ENCODE measurements around the gene PIK3CD. TPM values are rescaled to one million over a fixed set of nuclear protein-coding genes. Genes with fewer than 3 reads are reported as not detected.

Gene PIK3CD
- total RNA-seq, 1 donor: 3.0 TPM

GRCh38 chr1:9676815-9677393, 25.4 kb downstream of the PIK3CD start:
- H3K4me3 ChIP-seq (ENCODE audit: low read depth, low read length): no peak overlapping the region
- TF ChIP-seq CTCF (IDR thresholded peaks at IDR 0.05; ENCODE audit: insufficient read depth, low read length): no peak
- DNase-seq (ENCODE audit: low read depth): no peak

GRCh38 chr1:9680091-9680490, 28.6 kb downstream of the PIK3CD start:
- TF ChIP-seq CTCF (IDR thresholded peaks at IDR 0.05; ENCODE audit: insufficient read depth, low read length): no peak
- DNase-seq (ENCODE audit: low read depth): no peak

GRCh38 chr1:9680828-9681227, 29.3 kb downstream of the PIK3CD start:
- H3K4me3 ChIP-seq (ENCODE audit: low read depth, low read length): no peak overlapping the region
- no peak for TF ChIP-seq CTCF (IDR thresholded peaks at IDR 0.05; ENCODE audit: insufficient read depth, low read length)
- no peak for DNase-seq (ENCODE audit: low read depth)

More at GRCh38 chr1:9680091-9680490, 28.6 kb downstream of the PIK3CD start:
- H3K4me3 ChIP-seq (ENCODE audit: low read depth, low read length): no peak overlapping the region

- H3K4me3 ChIP-seq (ENCODE audit: low read depth, low read length): no peak overlapping the region
- no peak for TF ChIP-seq CTCF (IDR thresholded peaks at IDR 0.05; ENCODE audit: insufficient read depth, low read length)
- DNase-seq (ENCODE audit: low read depth): no peak
These were observed 33.3 kb downstream of the PIK3CD start for GRCh38 chr1:9684801-9685200.

- no peak for DNase-seq (ENCODE audit: low read depth)
- peak; percentile 17 for TF ChIP-seq CTCF (IDR thresholded peaks at IDR 0.05; ENCODE audit: insufficient read depth, low read length)
- H3K4me3 ChIP-seq (ENCODE audit: low read depth, low read length): peak overlapping the region; percentile 53
These were observed 35.8 kb downstream of the PIK3CD start for GRCh38 chr1:9687120-9687873.

- no peak for TF ChIP-seq CTCF (IDR thresholded peaks at IDR 0.05; ENCODE audit: insufficient read depth, low read length)
- DNase-seq (ENCODE audit: low read depth): no peak
- H3K4me3 ChIP-seq (ENCODE audit: low read depth, low read length): peak overlapping the region; percentile 53
These were observed 36.5 kb downstream of the PIK3CD start for GRCh38 chr1:9687874-9688582.
